Medulla oblongata (tissue), 1 donor: ENCODE measurements around the gene CSF1.
"Not testable (repeated sequence)": the region's sequence is repeated elsewhere in the genome, so short reads cannot be mapped to it uniquely, and the experiment has no call there.

Experiments used
- DNase-seq: peaks from one replicate; pipeline ENCODE4 v3.0.0-alpha.2; 2015; ENCODE audit errors: extremely low spot score

The CSF1 gene

GRCh38 chr1:109919303-109919702 is 8.7 kb downstream of the CSF1 start:
- no peak for DNase-seq

- not testable (repeated sequence) for DNase-seq
Observed at GRCh38 chr1:109920391-109920790, 9.7 kb downstream of the CSF1 start.

- DNase-seq: no peak
Observed at GRCh38 chr1:109922326-109922725, 11.7 kb downstream of the CSF1 start.

GRCh38 chr1:109923131-109923945 is 12.7 kb downstream of the CSF1 start:
- no peak for DNase-seq

- no peak for DNase-seq
Observed at GRCh38 chr1:109923946-109924275, 13.3 kb downstream of the CSF1 start.

- DNase-seq: no peak
Observed at GRCh38 chr1:109924316-109924715, 13.7 kb downstream of the CSF1 start.

- DNase-seq: no peak
Observed at GRCh38 chr1:109925159-109925990, 14.7 kb downstream of the CSF1 start.

- no peak for DNase-seq
Observed at GRCh38 chr1:109926662-109927300, 16.1 kb downstream of the CSF1 start.

- no peak for DNase-seq
Observed at GRCh38 chr1:109927356-109927755, 16.7 kb downstream of the CSF1 start.

- peak; percentile 90 for DNase-seq
Observed at GRCh38 chr1:109927911-109928321, 17.3 kb downstream of the CSF1 start.

GRCh38 chr1:109928591-109929111 is 18.0 kb downstream of the CSF1 start:
- DNase-seq: no peak

GRCh38 chr1:109929170-109929569 is 18.5 kb downstream of the CSF1 start:
- DNase-seq: no peak

- no peak for DNase-seq
Observed at GRCh38 chr1:109929588-109930251, 19.1 kb downstream of the CSF1 start.

- DNase-seq: no peak
Observed at GRCh38 chr1:109930252-109930993, 19.8 kb downstream of the CSF1 start.

GRCh38 chr1:109931189-109931731 is 20.6 kb downstream of the CSF1 start:
- DNase-seq: peak; percentile 72

- no peak for DNase-seq
Observed at GRCh38 chr1:109931911-109932636, 21.4 kb downstream of the CSF1 start.

- no peak for DNase-seq
Observed at GRCh38 chr1:109932679-109933078, 22.0 kb downstream of the CSF1 start.

- no peak for DNase-seq
Observed at GRCh38 chr1:109933856-109934711, 23.4 kb downstream of the CSF1 start.

- no peak for DNase-seq
Observed at GRCh38 chr1:109935451-109935900, 24.8 kb downstream of the CSF1 start.
